Vagina (tissue), 2 donors: ENCODE data around the gene GNG4. TPM values are rescaled to one million over a fixed set of nuclear protein-coding genes. Genes with fewer than 3 reads are reported as not detected.

Experiments
- DNase-seq, 2 donors: peaks; one replicate each; pipeline ENCODE4 v3.0.0-alpha.2; 2017; ENCODE audit errors: extremely low spot score in 2 of 2
- H3K27ac ChIP-seq: fragments of 200-600 bp; sonication (generic); one replicate; pipeline ENCODE4 v1.5.1; 2019
- H3K27me3 ChIP-seq: fragments of 200-600 bp; sonication (generic); one replicate; pipeline ENCODE4 v1.5.1; 2019
- H3K36me3 ChIP-seq, 2 donors: fragments of 200-600 bp; sonication (generic); one replicate each; pipeline ENCODE4 v1.5.1; 2017 to 2019
- H3K4me1 ChIP-seq: fragments of 200-600 bp; sonication (generic); one replicate; pipeline ENCODE4 v1.5.1; 2019
- H3K4me3 ChIP-seq, 2 donors: fragments of 200-600 bp; sonication (generic); 1 replicate in 1 of 2; 2 replicates in 1 of 2; pipeline ENCODE4 v1.5.1; 2016 to 2019
- H3K9me3 ChIP-seq: fragments of 200-600 bp; sonication (generic); one replicate; pipeline ENCODE4 v1.5.1; 2019
- CTCF ChIP-seq, 3 experiments: fragments of 450-650 bp in 2 of 3; fragments of 200-600 bp in 1 of 3; sonication (generic) in 1 of 3; IDR thresholded peaks; one replicate each; pipeline ENCODE4 v1.5.1; 2017 to 2019; ENCODE audit warnings: antibody characterized with exemption in 3 of 3, mild to moderate bottlenecking in 2 of 3, moderate library complexity in 2 of 3
- POLR2A ChIP-seq, 2 donors: fragments of 450-650 bp; IDR thresholded peaks; one replicate each; pipeline ENCODE4 v1.6.1; 2017; ENCODE audit warnings: antibody characterized with exemption in 2 of 2, mild to moderate bottlenecking in 2 of 2, moderate library complexity in 2 of 2
- POLR2AphosphoS5 ChIP-seq, 2 donors: sonication (generic); formaldehyde crosslinking; IDR thresholded peaks; one replicate each; pipeline ENCODE4 v1.9.0; 2017; ENCODE audit warnings: antibody characterized with exemption in 2 of 2, mild to moderate bottlenecking in 2 of 2, low read depth in 1 of 2; ENCODE audit not compliant: insufficient read depth in 1 of 2
- intact Hi-C: fragments of 100-400 bp; cut with DNase I; formaldehyde crosslinking; loops from one replicate; pipeline ENCODE4 v1.15.1; 2023
- total RNA-seq: library from RNA; depleted of rRNA; stranded (reverse); fragments of >200 nt; gene quantifications from one replicate; pipeline ENCODE4 v1.2.3, GENCODE V29; 2016

GNG4 gene
- total RNA-seq, 1 donor from 2014 or later, result 6.6 TPM

GRCh38 chr1:235646463-235646862, 3.1 kb downstream of the GNG4 start:
- H3K27ac ChIP-seq, result no peak overlapping the region
- H3K27me3 ChIP-seq, result no peaks in the 10 kb centered on the region
- peaks cover 27% of the 10 kb centered on the region for H3K4me1 ChIP-seq
- no peaks in the 10 kb centered on the region for H3K36me3 ChIP-seq
- H3K4me3 ChIP-seq, result no peak overlapping the region
- TF ChIP-seq POLR2A (IDR thresholded peaks at IDR 0.05), result no peak
- no peak for TF ChIP-seq CTCF (IDR thresholded peaks at IDR 0.05)
- TF ChIP-seq POLR2AphosphoS5 (IDR thresholded peaks at IDR 0.05; ENCODE audit: insufficient read depth in 1 of 2, low read depth in 1 of 2), result no peak
- no peak for DNase-seq
- intact Hi-C loops, result no loop called here
- no peaks in the 10 kb centered on the region for H3K9me3 ChIP-seq

GRCh38 chr1:235644693-235645305, 4.8 kb downstream of the GNG4 start:
- DNase-seq, result no peak
- Histone ChIP-seq H3K9me3 (no peaks in the 10 kb centered on the region), H3K36me3 (no peaks in the 10 kb centered on the region), H3K27ac (no peak overlapping the region), H3K27me3 (no peaks in the 10 kb centered on the region), H3K4me3 (no peak overlapping the region), H3K4me1 (peaks cover 13% of the 10 kb centered on the region)
- TF ChIP-seq POLR2A (IDR thresholded peaks at IDR 0.05) (no peak), POLR2AphosphoS5 (IDR thresholded peaks at IDR 0.05; ENCODE audit: insufficient read depth in 1 of 2, low read depth in 1 of 2) (no peak), CTCF (IDR thresholded peaks at IDR 0.05) (no peak)
- intact Hi-C loops, result no loop called here

- Histone ChIP-seq H3K27ac (no peak overlapping the region), H3K4me3 (no peak overlapping the region), H3K36me3 (no peaks in the 10 kb centered on the region), H3K27me3 (no peaks in the 10 kb centered on the region), H3K9me3 (no peaks in the 10 kb centered on the region), H3K4me1 (peaks cover 9% of the 10 kb centered on the region)
- intact Hi-C loops, result no loop called here
- no peak for DNase-seq
- TF ChIP-seq POLR2A (IDR thresholded peaks at IDR 0.05), result no peak
- TF ChIP-seq CTCF (IDR thresholded peaks at IDR 0.05), result no peak
- TF ChIP-seq POLR2AphosphoS5 (IDR thresholded peaks at IDR 0.05; ENCODE audit: insufficient read depth in 1 of 2, low read depth in 1 of 2), result no peak
Measured at GRCh38 chr1:235643837-235644692, 5.5 kb downstream of the GNG4 start.

GRCh38 chr1:235642943-235643371, 6.6 kb downstream of the GNG4 start:
- intact Hi-C loops, result no loop called here
- Histone ChIP-seq H3K27ac (no peak overlapping the region), H3K36me3 (no peaks in the 10 kb centered on the region), H3K4me1 (no peaks in the 10 kb centered on the region), H3K4me3 (no peak overlapping the region), H3K27me3 (no peaks in the 10 kb centered on the region), H3K9me3 (no peaks in the 10 kb centered on the region)
- DNase-seq, result no peak
- no peak for TF ChIP-seq POLR2AphosphoS5 (IDR thresholded peaks at IDR 0.05; ENCODE audit: insufficient read depth in 1 of 2, low read depth in 1 of 2)
- TF ChIP-seq POLR2A (IDR thresholded peaks at IDR 0.05), result no peak
- TF ChIP-seq CTCF (IDR thresholded peaks at IDR 0.05), result no peak
